SJCRH30 (cell line): Measurements from ENCODE around the gene UBE2E1. TPM values are rescaled to one million over a fixed set of nuclear protein-coding genes. Genes with fewer than 3 reads are reported as not detected.

Experiments
- DNase-seq, 2 experiments: peaks; one replicate each; pipeline ENCODE4 v3.0.0-alpha.2; 2015 to 2020
- H3K27ac ChIP-seq: fragments of 250-450 bp; sonication (Bioruptor Pico); 2 replicates; pipeline ENCODE4 v1.5.1; 2020; ENCODE audit warnings: mild to moderate bottlenecking, moderate library complexity
- H3K27me3 ChIP-seq: fragments of 250-450 bp; sonication (Bioruptor Pico); 2 replicates; pipeline ENCODE4 v1.5.1; 2020; ENCODE audit warnings: mild to moderate bottlenecking, moderate library complexity
- H3K36me3 ChIP-seq: fragments of 250-450 bp; sonication (Bioruptor Pico); 2 replicates; pipeline ENCODE4 v1.5.1; 2020; ENCODE audit warnings: mild to moderate bottlenecking, moderate library complexity
- H3K4me1 ChIP-seq: fragments of 250-450 bp; sonication (Bioruptor Pico); 2 replicates; pipeline ENCODE4 v1.5.1; 2020; ENCODE audit warnings: mild to moderate bottlenecking, moderate library complexity
- H3K4me3 ChIP-seq: fragments of 250-450 bp; sonication (Bioruptor Pico); 2 replicates; pipeline ENCODE4 v1.5.1; 2020; ENCODE audit warnings: mild to moderate bottlenecking, moderate library complexity
- H3K9me3 ChIP-seq: fragments of 250-450 bp; sonication (Bioruptor Pico); replicated peaks from 2 replicates; pipeline ENCODE4 v1.5.1; 2020; ENCODE audit warnings: mild to moderate bottlenecking, moderate library complexity
- total RNA-seq: library from RNA; depleted of rRNA; stranded (reverse); fragments of >200 nt; shearing (Covaris generic); gene quantifications from 2 replicates; pipeline ENCODE4 v1.2.3, GENCODE V29; 2014

The UBE2E1 gene
- total RNA-seq, 1 experiment from 2014 or later: 182 TPM

GRCh38 chr3:23781051-23781450 lies 24.7 kb upstream of the UBE2E1 start:
- Histone ChIP-seq H3K27ac (no peak overlapping the region), H3K27me3 (no peaks in the 10 kb centered on the region), H3K4me1 (peaks cover 14% of the 10 kb centered on the region), H3K4me3 (no peak overlapping the region), H3K9me3 (no peaks in the 10 kb centered on the region; the same call in 1 of the 2 replicates), H3K36me3 (no peaks in the 10 kb centered on the region)
- DNase-seq: no peak

- DNase-seq: no peak
- no peaks in the 10 kb centered on the region for H3K27me3 ChIP-seq
- no peaks in the 10 kb centered on the region; the same call in 1 of the 2 replicates for H3K9me3 ChIP-seq
These were observed 23.9 kb upstream of the UBE2E1 start for GRCh38 chr3:23781871-23782270.

GRCh38 chr3:23785097-23785645 lies 20.6 kb upstream of the UBE2E1 start:
- H3K4me3 ChIP-seq: no peak overlapping the region

More at GRCh38 chr3:23781871-23782270, 23.9 kb upstream of the UBE2E1 start:
- Histone ChIP-seq H3K27ac (no peak overlapping the region), H3K36me3 (no peaks in the 10 kb centered on the region), H3K4me3 (no peak overlapping the region), H3K4me1 (peaks cover 8% of the 10 kb centered on the region)

GRCh38 chr3:23785882-23786281 lies 19.9 kb upstream of the UBE2E1 start:
- no peak for DNase-seq
- Histone ChIP-seq H3K9me3 (no peaks in the 10 kb centered on the region; the same call in 1 of the 2 replicates), H3K27me3 (no peaks in the 10 kb centered on the region), H3K4me3 (no peak overlapping the region), H3K36me3 (no peaks in the 10 kb centered on the region), H3K4me1 (no peaks in the 10 kb centered on the region), H3K27ac (no peak overlapping the region)

More at GRCh38 chr3:23785097-23785645, 20.6 kb upstream of the UBE2E1 start:
- H3K27ac ChIP-seq: no peak overlapping the region
- no peaks in the 10 kb centered on the region for H3K36me3 ChIP-seq
- peak in 1 of 2 experiments; percentile 31 for DNase-seq
- no peaks in the 10 kb centered on the region for H3K27me3 ChIP-seq
- H3K4me1 ChIP-seq: no peaks in the 10 kb centered on the region
- no peaks in the 10 kb centered on the region; the same call in 1 of the 2 replicates for H3K9me3 ChIP-seq

GRCh38 chr3:23791678-23792077 lies 14.1 kb upstream of the UBE2E1 start:
- Histone ChIP-seq H3K9me3 (peaks cover 4% of the 10 kb centered on the region; the same call in 1 of the 2 replicates), H3K4me1 (no peaks in the 10 kb centered on the region), H3K4me3 (no peak overlapping the region), H3K27ac (no peak overlapping the region), H3K36me3 (no peaks in the 10 kb centered on the region), H3K27me3 (peaks cover 2% of the 10 kb centered on the region; the same call in 1 of the 2 replicates)
- DNase-seq: no peak

- no peak for DNase-seq
- peaks cover 4% of the 10 kb centered on the region; the same call in 1 of the 2 replicates for H3K9me3 ChIP-seq
- no peak overlapping the region for H3K27ac ChIP-seq
- no peaks in the 10 kb centered on the region for H3K4me1 ChIP-seq
- no peak overlapping the region for H3K4me3 ChIP-seq
- H3K27me3 ChIP-seq: peaks cover 2% of the 10 kb centered on the region; the same call in 1 of the 2 replicates
- H3K36me3 ChIP-seq: no peaks in the 10 kb centered on the region
These were observed 12.1 kb upstream of the UBE2E1 start for GRCh38 chr3:23793528-23794134.

- DNase-seq: no peak
- H3K36me3 ChIP-seq: no peaks in the 10 kb centered on the region
- H3K27ac ChIP-seq: no peak overlapping the region
- peaks cover 4% of the 10 kb centered on the region; the same call in 1 of the 2 replicates for H3K9me3 ChIP-seq
- H3K27me3 ChIP-seq: peaks cover 2% of the 10 kb centered on the region; the same call in 1 of the 2 replicates
- H3K4me3 ChIP-seq: no peak overlapping the region
- H3K4me1 ChIP-seq: no peaks in the 10 kb centered on the region
These were observed 10.7 kb upstream of the UBE2E1 start for GRCh38 chr3:23795096-23795495.

- Histone ChIP-seq H3K36me3 (no peaks in the 10 kb centered on the region), H3K4me1 (no peaks in the 10 kb centered on the region), H3K9me3 (peaks cover 4% of the 10 kb centered on the region; the same call in 1 of the 2 replicates), H3K4me3 (no peak overlapping the region), H3K27ac (no peak overlapping the region), H3K27me3 (peaks cover 2% of the 10 kb centered on the region; the same call in 1 of the 2 replicates)
- no peak for DNase-seq
These were observed 9.2 kb upstream of the UBE2E1 start for GRCh38 chr3:23796518-23796917.

GRCh38 chr3:23797491-23797890 lies 8.3 kb upstream of the UBE2E1 start:
- no peak overlapping the region for H3K27ac ChIP-seq
- no peaks in the 10 kb centered on the region for H3K4me1 ChIP-seq
- peaks cover 2% of the 10 kb centered on the region; the same call in 1 of the 2 replicates for H3K27me3 ChIP-seq
- DNase-seq: no peak
- no peaks in the 10 kb centered on the region for H3K9me3 ChIP-seq
- no peaks in the 10 kb centered on the region for H3K36me3 ChIP-seq
- H3K4me3 ChIP-seq: no peak overlapping the region

GRCh38 chr3:23798456-23798855 lies 7.3 kb upstream of the UBE2E1 start:
- Histone ChIP-seq H3K27me3 (peaks cover 2% of the 10 kb centered on the region; the same call in 1 of the 2 replicates), H3K9me3 (no peaks in the 10 kb centered on the region), H3K4me3 (no peak overlapping the region), H3K27ac (no peak overlapping the region), H3K4me1 (no peaks in the 10 kb centered on the region; the same call in 1 of the 2 replicates), H3K36me3 (no peaks in the 10 kb centered on the region)
- no peak for DNase-seq

- Histone ChIP-seq H3K4me3 (no peak overlapping the region), H3K36me3 (no peaks in the 10 kb centered on the region), H3K4me1 (no peaks in the 10 kb centered on the region; the same call in 1 of the 2 replicates), H3K27me3 (peaks cover 2% of the 10 kb centered on the region; the same call in 1 of the 2 replicates), H3K9me3 (no peaks in the 10 kb centered on the region), H3K27ac (no peak overlapping the region)
- no peak for DNase-seq
These were observed 6.9 kb upstream of the UBE2E1 start for GRCh38 chr3:23798876-23799275.

GRCh38 chr3:23800731-23801130 lies 5.0 kb upstream of the UBE2E1 start:
- DNase-seq: peak in 1 of 2 experiments; percentile 32
- H3K27ac ChIP-seq: no peak overlapping the region
- no peaks in the 10 kb centered on the region for H3K36me3 ChIP-seq
- no peak overlapping the region for H3K4me3 ChIP-seq
- no peaks in the 10 kb centered on the region for H3K27me3 ChIP-seq
- H3K4me1 ChIP-seq: no peaks in the 10 kb centered on the region; the same call in 1 of the 2 replicates
- no peaks in the 10 kb centered on the region for H3K9me3 ChIP-seq

- H3K9me3 ChIP-seq: no peaks in the 10 kb centered on the region
- H3K4me3 ChIP-seq: peak overlapping the region; percentile 84; the same call in 1 of the 2 replicates
- no peak overlapping the region for H3K27ac ChIP-seq
- peaks cover 5% of the 10 kb centered on the region; the same call in 1 of the 2 replicates for H3K4me1 ChIP-seq
- H3K27me3 ChIP-seq: no peaks in the 10 kb centered on the region
- DNase-seq: no peak
- H3K36me3 ChIP-seq: peaks cover 15% of the 10 kb centered on the region
These were observed 1.1 kb upstream of the UBE2E1 start for GRCh38 chr3:23804441-23805209.

- H3K4me1 ChIP-seq: peaks cover 6% of the 10 kb centered on the region; the same call in 1 of the 2 replicates
- no peaks in the 10 kb centered on the region for H3K27me3 ChIP-seq
- no peaks in the 10 kb centered on the region for H3K9me3 ChIP-seq
- H3K27ac ChIP-seq: peak overlapping the region; percentile 72; the same call in 1 of the 2 replicates
- DNase-seq: no peak
- peak overlapping the region; percentile 84 for H3K4me3 ChIP-seq
- peaks cover 18% of the 10 kb centered on the region for H3K36me3 ChIP-seq
These were observed 534 bp upstream of the UBE2E1 start for GRCh38 chr3:23805210-23805632.
